OCI-LY7 (cell line): Measurements from ENCODE around the gene ABR. TPM values are rescaled to one million over a fixed set of nuclear protein-coding genes. Genes with fewer than 3 reads are reported as not detected.

Experiments used
- BruUV-seq: library from RNA; stranded (reverse); fragments of 400-500 nt; replicated peaks from 2 replicates; lab custom pipeline; 2021; lab: Mats Ljungman, UMichigan
- CTCF ChIA-PET: fragments of 300-600 bp; sonication (Branson Sonifier 250); formaldehyde crosslinking; loops from one replicate; lab custom pipeline; 2022; ENCODE audit warnings: antibody characterized with exemption; ENCODE audit not compliant: unreplicated experiment; lab: Charles Lee
- POLR2A ChIA-PET: fragments of 300-600 bp; sonication (Branson Sonifier 250); formaldehyde crosslinking; loops from one replicate; lab custom pipeline; 2022; ENCODE audit warnings: antibody characterized with exemption; lab: Charles Lee
- DNase-seq: peaks from one replicate; pipeline ENCODE4 v3.0.0-alpha.2; 2015; ENCODE audit warnings: low spot score
- H2AFZ ChIP-seq: fragments of 200-600 bp; sonication (generic), shearing (Covaris generic); 2 replicates; pipeline ENCODE4 v1.6.1; 2014; ENCODE audit warnings: mild to moderate bottlenecking, antibody characterized with exemption, low read length, moderate library complexity
- H3K27ac ChIP-seq: fragments of 200-600 bp; sonication (generic); 2 replicates; pipeline ENCODE4 v1.5.1; 2014; ENCODE audit warnings: mixed run types, low read depth, mild to moderate bottlenecking, moderate library complexity, low read length, inconsistent platforms; ENCODE audit not compliant: poor library complexity, severe bottlenecking
- H3K36me3 ChIP-seq: fragments of 200-600 bp; sonication (generic); 2 replicates; pipeline ENCODE4 v1.6.1; 2014; ENCODE audit warnings: mild to moderate bottlenecking, antibody characterized with exemption, low read length, moderate library complexity, mixed read lengths; ENCODE audit not compliant: insufficient read depth
- H3K4me1 ChIP-seq: fragments of 200-600 bp; sonication (generic); 2 replicates; pipeline ENCODE4 v1.5.1; 2014; ENCODE audit warnings: mild to moderate bottlenecking, low read length; ENCODE audit not compliant: insufficient read depth, poor library complexity, severe bottlenecking
- H3K4me2 ChIP-seq: fragments of 200-600 bp; sonication (generic); 2 replicates; pipeline ENCODE4 v1.6.1; 2014; ENCODE audit warnings: mild to moderate bottlenecking, low read length
- H3K4me3 ChIP-seq: fragments of 200-600 bp; sonication (generic); 2 replicates; pipeline ENCODE4 v1.5.1; 2014; ENCODE audit warnings: mild to moderate bottlenecking, low read depth, low read length; ENCODE audit not compliant: poor library complexity, severe bottlenecking
- H3K79me2 ChIP-seq: fragments of 200-600 bp; sonication (generic); 2 replicates; pipeline ENCODE4 v1.6.1; 2016; ENCODE audit warnings: low read depth, mild to moderate bottlenecking, low read length, moderate library complexity, mixed read lengths; ENCODE audit not compliant: insufficient read depth
- H3K9me2 ChIP-seq: fragments of 200-600 bp; sonication (generic); 2 replicates; pipeline ENCODE4 v1.6.1; 2016; ENCODE audit warnings: mild to moderate bottlenecking, low read length, mixed read lengths; ENCODE audit not compliant: insufficient read depth
- H3K9me3 ChIP-seq: fragments of 200-600 bp; sonication (generic); 2 replicates; pipeline ENCODE4 v1.6.1; 2014; ENCODE audit warnings: mild to moderate bottlenecking, mixed run types, low read length, mixed read lengths
- H4K20me1 ChIP-seq: fragments of 200-600 bp; sonication (generic); 2 replicates; pipeline ENCODE4 v1.6.1; 2014; ENCODE audit warnings: mild to moderate bottlenecking, antibody characterized with exemption, low read length, moderate library complexity, mixed read lengths; ENCODE audit not compliant: insufficient read depth
- EZH2phosphoT487 ChIP-seq: fragments of 200-600 bp; sonication (generic); IDR thresholded peaks from 2 replicates; pipeline ENCODE4 v1.6.1; 2018; ENCODE audit warnings: low read depth, borderline replicate concordance, mild to moderate bottlenecking, mixed run types, antibody characterized with exemption, low read length, moderate library complexity, mixed read lengths
- intact Hi-C: fragments of 100-400 bp; cut with micrococcal nuclease; formaldehyde crosslinking; loops from one replicate; pipeline ENCODE4 v1.10.0; 2022; ENCODE audit not compliant: unreplicated experiment
- total RNA-seq, 2 experiments: library from RNA; depleted of rRNA in 1 of 2; stranded (reverse); fragments of >200 nt in 1 of 2; shearing (Covaris generic) in 1 of 2; gene quantifications; 2 replicates each; pipeline ENCODE4 v1.2.3, GENCODE V29; 2014 to 2022
- TF ChIP-seq, protein P1 (sequence below): fragments of 200-600 bp; sonication (generic); conservative IDR thresholded peaks from 2 replicates; pipeline ENCODE4 v1.5.1; 2014; ENCODE audit warnings: mild to moderate bottlenecking, antibody characterized with exemption, low read length, moderate library complexity, mixed read lengths

Gene ABR
- total RNA-seq, 2 experiments from 2014 or later = 164 to 181 TPM

GRCh38 chr17:1124896-1125787 lies 54.6 kb downstream of the ABR start:
- H3K79me2 ChIP-seq = peaks cover 10% of the 10 kb centered on the region
- H2AFZ ChIP-seq = no peak overlapping the region
- intact Hi-C loops = loop anchor here (1.0 to 5.0 kb wide), 3 partner anchors 42 to 132 kb away; no protein-coding TSS in a partner anchor
- no peak for DNase-seq
- H3K9me2 ChIP-seq = no peaks in the 10 kb centered on the region
- H3K4me2 ChIP-seq = no peak overlapping the region
- TF ChIP-seq, protein P1, sequence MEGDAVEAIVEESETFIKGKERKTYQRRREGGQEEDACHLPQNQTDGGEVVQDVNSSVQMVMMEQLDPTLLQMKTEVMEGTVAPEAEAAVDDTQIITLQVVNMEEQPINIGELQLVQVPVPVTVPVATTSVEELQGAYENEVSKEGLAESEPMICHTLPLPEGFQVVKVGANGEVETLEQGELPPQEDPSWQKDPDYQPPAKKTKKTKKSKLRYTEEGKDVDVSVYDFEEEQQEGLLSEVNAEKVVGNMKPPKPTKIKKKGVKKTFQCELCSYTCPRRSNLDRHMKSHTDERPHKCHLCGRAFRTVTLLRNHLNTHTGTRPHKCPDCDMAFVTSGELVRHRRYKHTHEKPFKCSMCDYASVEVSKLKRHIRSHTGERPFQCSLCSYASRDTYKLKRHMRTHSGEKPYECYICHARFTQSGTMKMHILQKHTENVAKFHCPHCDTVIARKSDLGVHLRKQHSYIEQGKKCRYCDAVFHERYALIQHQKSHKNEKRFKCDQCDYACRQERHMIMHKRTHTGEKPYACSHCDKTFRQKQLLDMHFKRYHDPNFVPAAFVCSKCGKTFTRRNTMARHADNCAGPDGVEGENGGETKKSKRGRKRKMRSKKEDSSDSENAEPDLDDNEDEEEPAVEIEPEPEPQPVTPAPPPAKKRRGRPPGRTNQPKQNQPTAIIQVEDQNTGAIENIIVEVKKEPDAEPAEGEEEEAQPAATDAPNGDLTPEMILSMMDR = no peak
- no peak for TF ChIP-seq EZH2phosphoT487
- H3K36me3 ChIP-seq = peaks cover 29% of the 10 kb centered on the region
- BruUV-seq = no TSS peak
- H3K4me3 ChIP-seq = no peak overlapping the region
- peaks cover 9% of the 10 kb centered on the region for H4K20me1 ChIP-seq
- no peaks in the 10 kb centered on the region for H3K9me3 ChIP-seq
- no peak overlapping the region for H3K27ac ChIP-seq
- H3K4me1 ChIP-seq = peaks cover 24% of the 10 kb centered on the region
- CTCF ChIA-PET = no interaction called here
- POLR2A ChIA-PET = interaction anchor here (0.6 kb wide), 1 partner anchor 57 kb away, joined by 3 read pairs; no protein-coding TSS in a partner anchor

GRCh38 chr17:1123921-1124715 lies 55.7 kb downstream of the ABR start:
- Histone ChIP-seq H3K36me3 (peaks cover 32% of the 10 kb centered on the region), H3K4me2 (peak overlapping the region; percentile 41), H3K27ac (peak overlapping the region; percentile 34), H4K20me1 (peaks cover 9% of the 10 kb centered on the region), H3K9me3 (no peaks in the 10 kb centered on the region), H3K79me2 (peaks cover 10% of the 10 kb centered on the region), H3K9me2 (no peaks in the 10 kb centered on the region), H2AFZ (no peak overlapping the region), H3K4me3 (no peak overlapping the region), H3K4me1 (peaks cover 24% of the 10 kb centered on the region)
- CTCF ChIA-PET = no interaction called here
- POLR2A ChIA-PET = interaction anchor here (0.6 kb wide), 1 partner anchor 38 kb away, joined by 3 read pairs; no protein-coding TSS in a partner anchor
- TF ChIP-seq, protein P1 = no peak
- no TSS peak for BruUV-seq
- intact Hi-C loops = loop anchor here (1.0 to 5.0 kb wide), 7 partner anchors 43 to 208 kb away; no protein-coding TSS in a partner anchor
- DNase-seq = peak; percentile 48
